Embryonic facial prominence (tissue), 1 donor: Measurements from ENCODE around the gene CA10.

Experiments
- DNase-seq: peaks from one replicate; pipeline ENCODE4 v3.0.0-alpha.2; 2016; ENCODE audit errors: extremely low spot score

CA10 gene

DNA sequence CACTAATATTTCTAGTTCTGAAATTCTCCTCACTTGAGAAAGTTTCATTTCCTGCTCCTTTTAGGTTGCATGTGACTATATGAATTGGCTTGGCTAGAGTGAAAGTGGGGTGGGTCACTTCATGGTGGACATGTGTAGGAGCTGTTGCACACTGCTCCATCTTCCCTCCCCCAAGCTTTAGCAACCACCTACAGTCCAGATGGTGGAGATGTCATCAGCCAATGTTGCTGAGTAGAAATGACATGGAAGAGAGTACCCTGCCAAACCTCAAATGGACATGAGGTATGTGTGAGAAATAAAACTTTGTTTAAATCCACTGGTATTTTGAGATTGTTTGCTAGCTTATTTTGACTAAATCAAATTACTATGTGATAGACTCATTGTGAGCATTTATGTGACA is 281.5 kb downstream of the CA10 start:
- no peak for DNase-seq

DNA sequence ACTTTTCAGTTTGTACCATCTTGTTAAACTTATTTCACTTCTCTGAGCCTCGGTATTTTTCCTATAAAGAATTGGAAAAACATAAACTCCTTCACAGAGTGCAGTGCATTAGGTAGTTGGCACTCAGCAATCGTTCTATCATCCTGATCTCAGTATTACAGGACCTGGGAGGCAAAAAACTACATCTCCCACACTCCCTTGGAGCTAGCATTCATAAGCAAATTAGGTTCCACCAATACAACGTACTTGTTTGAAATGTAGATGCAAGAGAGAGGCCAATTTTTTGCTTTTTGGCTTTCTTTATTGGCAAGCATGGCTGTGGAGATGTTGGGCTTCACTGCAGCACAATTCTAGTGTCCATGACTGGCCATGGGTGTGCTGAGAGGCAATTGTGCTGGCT is 285.2 kb downstream of the CA10 start:
- DNase-seq: no peak

DNA sequence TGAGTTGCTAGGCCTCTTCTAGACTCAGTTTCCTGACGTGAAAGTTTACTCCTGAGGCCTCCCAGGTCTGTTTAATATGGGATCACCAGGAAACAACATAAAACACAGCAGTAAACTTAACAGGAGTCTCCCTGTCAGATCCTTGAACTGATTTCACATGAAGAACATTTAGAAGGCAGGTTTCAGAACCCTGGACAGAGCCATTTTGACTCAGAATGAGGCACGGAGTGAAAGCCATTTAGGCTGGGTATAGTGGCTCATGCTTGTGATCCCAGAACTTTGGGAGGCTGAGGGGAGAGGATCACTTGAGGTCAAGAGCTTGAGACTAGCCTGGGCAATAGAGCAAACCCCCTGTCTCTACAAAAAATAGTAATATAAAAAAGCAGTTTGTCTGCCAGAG is 289.1 kb downstream of the CA10 start:
- DNase-seq: no peak

DNA sequence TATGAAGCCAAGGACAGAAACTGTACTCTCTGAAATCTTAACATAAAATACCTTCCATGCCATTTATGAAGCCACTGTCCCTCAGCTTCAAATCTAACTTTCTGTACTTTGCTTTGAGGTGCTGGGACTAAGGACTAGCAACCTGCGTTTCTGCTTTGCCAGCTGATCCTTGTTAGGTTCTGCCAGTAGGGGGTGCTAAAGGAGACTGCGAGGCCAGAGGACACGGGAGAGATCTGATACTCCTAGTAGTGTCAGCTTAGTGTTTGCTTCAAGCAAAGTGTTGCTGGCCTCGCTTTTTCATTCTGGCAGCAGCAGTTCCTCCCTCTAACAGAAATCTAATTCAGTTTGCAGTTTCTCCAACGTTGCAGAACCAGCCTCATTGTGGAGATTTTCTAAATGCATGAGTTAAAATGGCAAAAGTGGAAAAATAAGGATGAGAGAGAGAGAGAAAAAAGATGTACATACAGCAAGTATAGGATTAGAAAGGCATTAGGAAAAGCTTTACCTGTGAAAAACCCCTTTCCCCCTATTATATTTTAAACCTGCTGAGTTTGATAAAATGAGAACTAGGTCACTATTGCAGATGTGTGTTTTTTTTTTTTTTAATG is 297.5 kb downstream of the CA10 start:
- no peak for DNase-seq

DNA sequence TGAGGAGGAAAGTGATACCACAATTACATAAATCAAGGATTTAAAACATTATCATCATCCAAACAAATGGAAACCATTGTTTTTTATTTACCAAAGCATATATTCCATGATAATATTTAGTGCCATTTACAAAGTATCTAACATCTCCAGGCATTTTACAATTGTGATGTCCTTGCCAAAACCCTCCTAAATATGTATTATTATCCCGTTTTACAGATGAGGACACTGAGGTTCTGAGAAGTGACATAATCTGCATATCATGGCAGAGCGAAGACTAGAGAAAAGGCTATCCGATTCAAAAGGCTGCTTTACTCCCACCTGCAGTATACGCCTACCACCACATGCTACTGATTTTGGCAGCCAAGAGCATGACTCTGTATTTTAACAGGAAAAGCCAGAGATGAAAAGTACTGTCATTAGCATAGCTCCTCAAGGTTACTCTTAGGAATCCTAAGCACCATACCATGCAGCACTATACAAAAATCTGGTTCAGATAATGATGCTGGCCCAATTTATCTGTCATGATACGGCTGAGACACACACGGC is 301.4 kb downstream of the CA10 start:
- DNase-seq: no peak

DNA sequence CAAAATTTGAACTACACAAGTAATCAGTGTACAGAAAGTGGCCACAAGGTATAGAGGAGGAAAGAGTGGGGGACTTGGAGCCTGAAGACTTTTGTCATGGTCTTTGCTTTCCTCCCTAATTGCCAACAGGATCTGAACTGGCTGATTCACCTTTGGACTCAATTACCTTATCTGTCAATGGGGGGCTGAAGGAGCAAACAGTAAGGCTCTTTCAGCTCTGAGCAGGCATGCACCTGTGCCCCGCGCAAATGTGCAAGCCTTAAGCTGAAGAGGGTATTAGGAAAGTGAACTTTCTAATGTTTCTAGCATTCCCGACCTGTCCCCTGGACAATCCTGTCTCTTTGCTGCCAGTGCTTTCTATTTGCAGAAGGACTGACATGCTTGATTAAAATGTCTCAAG is 302.7 kb downstream of the CA10 start:
- DNase-seq: no peak

DNA sequence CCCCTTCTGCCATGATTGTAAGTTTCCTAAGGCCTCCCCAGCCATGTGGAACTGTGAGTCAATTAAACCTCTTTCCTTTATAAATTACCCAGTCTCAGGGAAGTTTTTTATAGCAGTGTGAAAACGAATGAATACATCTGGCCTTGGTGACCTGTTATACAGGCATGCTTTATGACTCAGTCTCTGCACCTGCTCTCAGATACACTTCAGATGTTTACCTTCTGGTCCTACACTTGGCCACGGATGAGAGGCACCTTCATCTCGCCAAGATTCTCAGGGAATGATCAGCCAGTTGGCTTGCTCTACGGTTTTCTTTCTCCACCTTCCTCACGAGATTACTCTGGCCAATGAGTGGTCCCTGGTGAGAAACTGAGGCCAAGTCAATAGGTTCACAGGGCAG is 304.7 kb downstream of the CA10 start:
- DNase-seq: no peak

DNA sequence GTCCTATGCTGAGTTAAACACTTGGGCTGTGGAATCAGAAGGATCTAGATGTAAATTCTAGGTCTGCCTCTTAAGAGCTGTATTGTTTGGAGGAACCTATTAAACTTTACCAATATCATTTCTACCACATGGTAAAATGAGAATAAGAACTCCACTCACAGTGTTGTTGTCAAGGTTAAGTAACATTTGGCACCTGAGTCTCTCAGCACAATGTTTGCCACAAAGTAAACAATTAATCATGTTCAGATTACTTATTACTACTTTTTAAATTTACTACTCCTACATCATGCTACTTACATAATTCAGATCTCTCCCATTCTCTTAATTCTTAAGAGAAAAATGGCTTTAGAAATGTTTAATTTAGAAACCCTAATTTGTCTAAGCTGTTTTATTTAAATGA is 305.9 kb downstream of the CA10 start:
- no peak for DNase-seq

DNA sequence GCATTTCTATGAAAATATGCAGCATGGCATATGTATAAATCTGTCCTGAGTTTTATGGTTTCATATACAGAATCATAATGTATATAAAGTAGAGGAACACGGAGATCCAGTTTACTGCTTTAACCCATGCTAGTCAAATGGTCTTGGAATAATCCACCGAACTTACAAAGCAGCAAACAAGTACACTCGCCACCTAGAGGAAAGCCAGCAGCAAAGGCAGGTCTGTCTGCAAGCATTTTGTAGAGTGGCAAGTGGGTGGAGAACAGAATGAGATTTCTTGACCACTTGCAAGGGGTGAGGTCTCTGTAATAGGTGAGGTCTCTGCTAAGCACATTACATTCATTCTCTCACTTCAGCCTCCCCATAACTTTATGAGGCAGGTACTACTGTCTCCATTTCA is 308.3 kb downstream of the CA10 start:
- no peak for DNase-seq

DNA sequence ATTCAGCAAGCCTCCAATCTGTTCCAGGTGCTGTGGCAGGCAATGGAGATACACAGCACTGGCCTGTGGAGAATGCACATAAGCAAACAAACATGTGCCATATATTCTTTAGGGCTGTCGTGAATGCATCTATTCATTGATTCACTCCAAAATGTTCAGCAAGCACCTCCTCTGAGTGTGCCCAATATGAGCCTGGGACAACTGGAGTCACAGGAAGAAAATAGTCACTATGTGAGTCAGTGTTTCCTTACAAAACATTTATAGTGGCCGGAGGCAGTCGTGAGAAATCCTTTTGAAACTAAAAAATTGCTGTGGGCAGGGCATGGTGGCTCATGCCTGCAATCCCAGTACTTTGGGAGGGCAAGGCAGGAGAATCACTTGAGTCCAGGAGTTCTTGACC is 310.1 kb downstream of the CA10 start:
- no peak for DNase-seq

DNA sequence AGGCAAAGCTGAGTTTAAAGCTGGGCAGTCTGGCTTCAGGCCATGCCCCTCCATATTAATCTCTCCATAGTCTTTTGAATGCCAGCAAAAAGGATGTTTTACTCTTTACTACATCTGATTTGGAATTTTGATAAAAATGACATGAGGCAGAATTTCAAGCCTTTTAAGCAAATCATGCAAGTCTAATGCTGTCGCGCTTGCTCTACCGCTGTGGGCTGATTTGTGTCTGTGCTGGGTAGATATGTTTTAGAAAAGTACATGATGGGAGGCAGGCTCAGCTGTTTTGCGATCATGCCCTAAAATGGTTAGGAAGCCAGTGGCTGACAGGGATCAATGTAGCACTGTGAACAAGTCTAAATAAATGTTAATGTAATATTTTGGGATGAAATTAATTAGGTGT is 311.9 kb downstream of the CA10 start:
- DNase-seq: no peak

DNA sequence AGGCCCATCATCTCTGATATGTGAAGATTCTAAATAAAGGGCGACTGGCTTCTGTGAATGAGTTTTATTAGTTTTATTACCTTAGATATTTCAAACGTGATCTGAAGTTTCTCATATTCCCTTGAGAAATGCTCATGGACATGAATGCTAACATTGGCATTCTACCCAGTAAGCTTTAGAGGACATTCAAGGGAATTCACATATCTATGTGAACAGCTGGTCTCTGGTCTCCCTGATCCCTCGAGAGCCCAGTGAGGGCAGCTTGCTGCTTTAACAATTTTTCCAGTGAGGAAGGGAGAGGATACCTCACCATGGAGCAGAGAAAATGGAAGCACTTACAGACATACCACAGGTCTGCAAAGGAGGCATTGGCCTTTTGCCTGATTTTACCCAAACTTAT is 312.7 kb downstream of the CA10 start:
- no peak for DNase-seq

DNA sequence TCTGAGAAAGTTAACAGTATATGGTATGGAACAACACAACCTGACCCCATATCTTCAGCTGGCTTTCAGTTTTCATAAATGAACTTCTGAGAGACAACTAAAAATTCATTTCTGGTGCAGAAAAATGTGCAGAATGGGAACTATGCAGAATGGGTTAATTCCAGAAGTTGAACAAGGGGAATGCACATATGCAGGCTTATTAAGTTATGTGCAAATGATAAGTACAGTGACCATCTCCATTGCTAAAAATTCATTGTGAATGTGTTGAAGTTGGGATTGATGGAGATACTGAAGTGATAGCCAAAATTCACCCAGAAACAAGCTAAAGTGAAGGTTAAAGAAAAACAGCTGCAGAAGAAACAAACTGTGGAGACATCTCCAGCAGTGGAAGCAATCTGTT is 315.8 kb downstream of the CA10 start:
- DNase-seq: no peak

DNA sequence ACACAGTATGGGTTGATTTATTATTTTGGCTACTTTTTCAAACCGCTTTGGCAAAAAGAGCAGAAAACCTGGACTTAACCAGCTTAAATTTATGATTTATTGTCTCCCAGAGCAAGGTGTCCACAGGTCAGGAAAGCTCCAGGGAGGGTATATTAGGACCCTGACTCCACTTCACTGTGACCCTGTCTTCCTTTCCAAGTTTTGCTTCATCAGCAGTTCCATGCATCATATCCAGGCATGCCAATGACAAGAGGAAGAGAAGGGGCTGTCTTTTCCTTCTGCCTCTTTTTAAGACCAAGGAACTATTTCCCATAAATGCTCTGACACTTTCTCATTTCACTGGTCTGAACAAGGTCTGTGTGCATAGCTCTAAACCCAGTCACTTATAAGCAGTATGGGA is 316.8 kb downstream of the CA10 start:
- no peak for DNase-seq

DNA sequence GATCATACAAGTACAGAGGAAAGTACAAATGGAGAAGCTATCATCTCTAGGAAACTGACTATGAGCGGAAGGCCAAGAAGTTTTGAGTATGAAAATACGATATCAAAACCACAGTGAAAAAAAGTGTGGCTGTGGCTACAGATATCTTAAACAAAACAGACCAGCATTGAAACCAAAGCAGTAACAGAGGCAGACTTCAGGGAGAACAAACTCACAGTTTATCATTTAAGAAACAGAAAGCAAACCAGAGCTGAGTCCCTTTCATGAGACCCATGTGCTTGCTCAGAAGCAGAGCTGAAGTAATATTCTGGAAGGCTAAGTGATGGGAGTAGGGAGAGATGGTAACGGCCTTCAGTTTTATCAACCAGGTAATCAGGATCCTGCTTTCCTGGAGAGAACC is 317.8 kb downstream of the CA10 start:
- DNase-seq: no peak

DNA sequence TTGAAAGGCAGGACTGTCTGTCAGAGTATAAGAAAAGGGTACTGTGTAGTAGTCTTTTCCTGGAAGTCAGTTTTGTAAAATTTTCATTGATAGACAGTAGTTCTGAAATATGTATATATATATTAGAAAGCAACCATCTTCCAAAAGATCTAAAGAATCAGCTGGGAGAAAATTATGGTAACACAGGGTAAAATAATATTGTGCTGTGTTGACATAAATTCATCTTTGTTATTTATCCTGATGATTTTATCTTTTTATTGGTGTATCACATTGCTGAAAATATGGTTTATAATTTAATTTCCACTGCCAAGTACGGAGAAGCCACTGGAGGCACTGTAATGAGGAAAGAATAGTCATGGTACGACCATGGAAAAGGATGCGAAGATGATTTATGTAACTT is 324.9 kb downstream of the CA10 start:
- DNase-seq: no peak

DNA sequence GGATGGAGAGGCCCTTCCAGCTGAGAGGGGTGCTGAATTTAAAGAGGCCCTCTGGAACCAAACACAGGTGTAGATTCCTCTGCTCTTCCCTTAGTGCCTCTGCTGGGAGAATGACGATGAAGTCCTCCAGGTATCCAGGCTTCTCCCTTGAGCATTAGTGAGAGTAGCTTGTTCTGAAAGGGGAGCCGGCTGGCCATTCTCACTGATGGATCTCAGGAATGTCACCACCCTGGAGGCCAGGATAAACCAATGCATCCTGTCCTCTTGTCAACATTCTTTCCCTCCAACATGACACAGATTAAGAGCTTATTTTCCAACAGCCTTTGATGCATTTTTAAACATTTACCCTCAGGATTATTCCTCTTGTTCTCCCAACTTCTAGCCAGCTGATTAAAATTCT is 325.5 kb downstream of the CA10 start:
- DNase-seq: no peak

DNA sequence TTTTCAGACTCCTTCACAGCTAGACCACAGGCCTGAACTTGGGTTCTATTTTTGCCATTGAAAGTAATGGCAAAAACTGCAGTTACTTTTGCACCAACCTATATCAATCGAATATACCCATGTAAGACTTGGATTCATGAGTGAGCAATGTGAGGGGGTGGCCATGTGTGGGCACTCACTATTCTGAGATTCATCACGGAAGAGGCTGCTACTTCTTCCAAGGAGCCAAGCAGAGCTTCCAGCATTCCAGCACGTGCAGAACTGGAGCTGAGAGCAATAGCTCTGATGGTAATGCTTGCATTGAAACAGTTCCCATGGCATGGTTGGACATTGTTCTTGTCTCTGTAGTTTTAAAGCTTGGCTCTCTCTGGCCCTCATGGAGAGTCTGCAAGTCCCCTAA is 327.6 kb downstream of the CA10 start:
- no peak for DNase-seq

DNA sequence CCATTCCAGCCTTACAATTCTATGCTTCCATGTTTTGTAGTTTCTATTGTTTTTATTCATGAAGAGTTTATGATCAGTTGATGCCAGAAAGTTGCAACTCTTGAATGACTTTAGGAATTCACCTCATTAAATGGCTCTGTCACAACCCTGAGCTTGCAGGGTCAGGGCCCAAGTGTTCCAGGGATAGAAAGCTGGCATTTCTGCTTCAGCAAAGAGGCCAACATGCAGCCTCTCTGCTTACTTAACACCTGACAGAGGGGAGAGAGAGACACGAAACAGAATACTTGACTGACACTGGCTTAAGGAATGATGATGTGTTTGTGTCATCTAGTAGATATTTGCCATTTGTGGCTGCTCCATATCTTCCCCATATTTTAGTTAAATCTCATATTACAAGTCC is 328.1 kb downstream of the CA10 start:
- no peak for DNase-seq

DNA sequence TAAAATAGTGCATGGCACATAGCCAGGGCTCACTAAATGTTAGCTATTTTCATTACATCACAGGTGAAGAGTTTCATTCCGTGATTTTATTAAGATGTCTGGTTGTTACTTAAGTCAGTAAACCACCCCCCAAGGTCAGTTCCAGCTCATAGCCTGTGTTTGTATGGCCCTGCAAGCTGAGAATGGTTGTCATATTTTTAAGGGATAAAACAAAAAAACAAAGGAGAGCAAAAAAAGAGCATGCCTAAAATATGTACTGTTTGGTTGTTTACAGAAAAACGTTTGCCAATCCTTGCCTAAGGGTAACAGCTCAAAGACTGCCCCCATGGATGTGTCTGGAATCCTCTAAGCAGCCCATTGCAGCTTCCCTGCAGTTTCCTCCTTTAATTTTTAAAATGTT is 329.6 kb downstream of the CA10 start:
- no peak for DNase-seq

DNA sequence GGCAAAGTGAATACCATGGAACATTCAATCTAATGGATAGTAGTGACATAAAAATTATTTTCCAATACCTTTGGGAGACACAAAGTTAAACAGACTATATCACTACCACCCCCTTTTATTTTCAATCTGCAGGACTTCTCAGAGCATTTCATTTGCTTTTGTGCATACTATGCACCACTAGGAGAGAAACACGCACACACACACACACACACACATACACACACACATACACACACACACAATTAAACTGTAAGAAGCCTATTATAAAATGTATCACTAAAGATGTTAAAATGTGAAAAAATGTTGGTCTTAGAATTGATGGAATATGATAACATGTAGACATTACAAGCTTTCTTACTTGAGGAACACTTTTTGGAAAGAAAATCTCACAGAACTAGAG is 331.4 kb downstream of the CA10 start:
- DNase-seq: no peak

DNA sequence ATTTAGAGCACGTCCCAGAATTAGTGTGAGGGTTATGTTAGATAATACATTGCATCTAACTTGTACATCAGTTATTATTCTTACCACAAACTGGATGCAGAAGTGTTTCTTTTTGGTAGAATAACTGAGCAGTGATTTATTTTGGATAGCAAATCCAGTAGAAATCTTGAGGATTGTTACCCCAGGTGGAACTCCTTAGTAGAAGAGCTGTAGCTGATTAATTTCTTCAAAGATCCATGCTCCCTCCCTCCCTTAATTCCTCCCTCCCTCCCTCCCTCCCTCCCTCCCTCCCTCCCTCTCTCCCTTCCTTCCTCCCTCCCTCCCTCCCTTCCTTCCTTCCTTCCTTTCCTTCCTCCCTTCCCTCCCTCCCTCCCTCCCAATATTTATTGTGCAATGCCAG is 337.7 kb downstream of the CA10 start:
- DNase-seq: no peak

DNA sequence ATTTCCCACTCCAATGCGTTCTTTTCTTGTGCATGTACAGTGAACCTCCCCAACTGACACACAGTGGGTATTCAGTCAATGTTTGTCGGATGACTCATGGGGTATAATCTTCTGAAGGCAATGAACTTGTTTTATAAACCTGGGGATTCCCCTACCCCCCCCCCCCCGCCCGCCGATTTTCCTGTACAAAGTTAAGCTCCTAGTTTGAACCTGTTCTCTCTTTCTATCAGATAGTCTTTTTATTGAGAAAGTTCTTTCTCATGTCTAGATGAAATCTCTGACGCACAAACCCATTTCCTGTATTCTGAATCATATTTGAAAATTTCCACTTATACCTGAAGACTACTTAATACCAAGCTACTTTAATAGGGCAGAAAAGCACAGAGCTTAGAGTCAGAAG is 338.3 kb downstream of the CA10 start:
- DNase-seq: no peak
